GM12874 (cell line): ENCODE data around the gene PLXNA4.

Experiments used
- TF ChIP-seq, protein P1 (sequence below): IDR thresholded peaks from 2 replicates; pipeline ENCODE4 v1.5.1; 2011; ENCODE audit warnings: low read depth, mild to moderate bottlenecking, control low read depth, low read length, moderate library complexity; ENCODE audit not compliant: insufficient read depth

PLXNA4 gene

DNA sequence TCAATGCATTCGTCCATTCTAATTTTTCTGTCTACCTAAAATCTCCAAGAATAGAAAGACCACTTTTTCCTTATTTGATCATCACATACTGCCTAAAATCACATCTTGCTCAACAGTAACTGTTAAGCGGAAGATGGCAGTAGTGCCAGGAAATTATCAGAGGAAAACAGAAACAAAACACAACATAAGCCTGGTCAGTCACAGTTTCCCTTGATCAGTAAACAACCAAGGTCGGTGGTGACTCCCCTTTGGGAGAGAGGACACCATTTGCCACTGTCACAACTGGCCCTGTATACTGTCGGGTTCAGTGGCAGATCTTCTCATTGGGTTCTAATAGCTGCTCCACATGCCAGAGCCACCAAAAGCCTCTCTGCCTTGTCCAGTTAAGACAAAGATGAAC lies 106.6 kb downstream of the PLXNA4 start:
- TF ChIP-seq, protein P1, sequence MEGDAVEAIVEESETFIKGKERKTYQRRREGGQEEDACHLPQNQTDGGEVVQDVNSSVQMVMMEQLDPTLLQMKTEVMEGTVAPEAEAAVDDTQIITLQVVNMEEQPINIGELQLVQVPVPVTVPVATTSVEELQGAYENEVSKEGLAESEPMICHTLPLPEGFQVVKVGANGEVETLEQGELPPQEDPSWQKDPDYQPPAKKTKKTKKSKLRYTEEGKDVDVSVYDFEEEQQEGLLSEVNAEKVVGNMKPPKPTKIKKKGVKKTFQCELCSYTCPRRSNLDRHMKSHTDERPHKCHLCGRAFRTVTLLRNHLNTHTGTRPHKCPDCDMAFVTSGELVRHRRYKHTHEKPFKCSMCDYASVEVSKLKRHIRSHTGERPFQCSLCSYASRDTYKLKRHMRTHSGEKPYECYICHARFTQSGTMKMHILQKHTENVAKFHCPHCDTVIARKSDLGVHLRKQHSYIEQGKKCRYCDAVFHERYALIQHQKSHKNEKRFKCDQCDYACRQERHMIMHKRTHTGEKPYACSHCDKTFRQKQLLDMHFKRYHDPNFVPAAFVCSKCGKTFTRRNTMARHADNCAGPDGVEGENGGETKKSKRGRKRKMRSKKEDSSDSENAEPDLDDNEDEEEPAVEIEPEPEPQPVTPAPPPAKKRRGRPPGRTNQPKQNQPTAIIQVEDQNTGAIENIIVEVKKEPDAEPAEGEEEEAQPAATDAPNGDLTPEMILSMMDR, result no peak

DNA sequence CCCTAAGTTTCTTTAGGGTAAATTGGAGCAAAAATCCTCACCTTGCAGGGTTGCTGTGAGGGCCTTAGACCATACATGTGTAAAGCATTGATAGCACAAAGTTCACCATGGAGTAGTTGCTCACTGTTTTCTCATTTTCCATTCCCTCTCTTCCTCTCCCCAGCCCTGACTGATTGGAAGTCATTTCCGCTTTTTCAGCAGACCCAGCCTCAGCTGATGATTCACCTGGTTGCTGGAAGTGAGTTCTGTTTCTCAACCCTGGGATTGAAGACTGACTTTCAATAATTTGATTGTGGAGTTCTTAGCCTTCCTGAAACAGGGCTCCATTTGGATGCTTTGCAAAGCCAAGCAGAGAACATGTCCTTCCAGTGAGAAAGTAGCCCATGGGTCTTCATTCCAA lies 107.0 kb downstream of the PLXNA4 start:
- TF ChIP-seq, protein P1, result no peak

DNA sequence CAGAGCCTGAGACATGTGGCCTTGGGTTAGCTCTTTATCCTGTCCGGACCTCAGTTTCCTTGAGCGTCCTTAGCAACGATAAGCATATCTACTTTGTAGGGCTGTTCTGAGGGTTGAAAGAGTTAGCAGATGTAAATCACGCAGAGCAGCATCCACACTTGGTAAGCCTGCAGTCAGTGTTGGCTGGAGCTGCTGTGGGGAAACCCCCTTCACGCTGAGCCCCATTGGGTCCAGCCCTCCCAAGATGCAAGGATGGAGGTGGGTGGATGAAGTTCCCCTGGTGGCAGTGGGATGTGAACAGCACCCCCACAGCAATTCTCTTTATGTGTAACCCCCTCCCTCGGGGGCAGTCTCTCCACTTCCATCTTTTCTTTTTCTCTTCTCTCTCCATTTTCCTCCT lies 109.9 kb downstream of the PLXNA4 start:
- TF ChIP-seq, protein P1, result no peak

DNA sequence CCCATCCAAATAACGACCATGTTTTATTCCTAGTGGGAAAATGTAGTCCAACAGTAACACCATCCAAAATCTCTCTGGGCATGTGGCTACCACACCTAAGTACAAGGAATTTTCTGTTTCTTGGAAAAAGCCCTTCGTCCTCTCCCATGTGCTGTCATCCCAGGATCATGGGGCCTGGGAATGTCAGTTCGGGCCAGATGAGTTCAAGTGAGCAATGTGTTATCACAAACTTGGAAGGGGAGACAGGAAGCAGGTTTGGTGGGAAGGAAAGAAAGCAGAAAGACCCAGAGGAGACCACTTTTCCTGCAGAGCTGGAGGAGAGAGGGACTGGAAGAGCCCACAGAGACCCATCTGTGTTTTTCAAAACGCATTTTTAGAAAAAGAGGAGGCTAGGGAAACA lies 110.8 kb downstream of the PLXNA4 start:
- TF ChIP-seq, protein P1, result no peak

DNA sequence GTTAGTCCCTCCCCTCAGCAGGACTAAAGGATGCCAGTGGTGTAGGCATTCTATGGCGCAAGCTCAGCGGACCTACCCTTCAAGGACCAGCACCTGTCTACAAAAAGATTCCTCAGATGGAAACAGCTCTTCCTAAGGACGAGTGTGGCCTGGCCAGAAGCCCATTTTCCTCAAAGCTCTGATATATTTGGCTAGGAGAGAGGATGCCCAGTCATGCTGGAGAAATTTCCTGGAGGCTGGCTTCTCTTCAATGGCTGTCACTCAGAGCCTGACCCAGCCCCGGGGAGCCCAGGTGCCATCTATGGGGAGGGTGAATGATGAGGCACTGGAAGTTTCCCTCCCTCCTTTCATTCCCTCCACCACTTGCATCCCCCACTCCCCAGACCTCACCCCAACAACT lies 111.5 kb downstream of the PLXNA4 start:
- TF ChIP-seq, protein P1, result no peak

DNA sequence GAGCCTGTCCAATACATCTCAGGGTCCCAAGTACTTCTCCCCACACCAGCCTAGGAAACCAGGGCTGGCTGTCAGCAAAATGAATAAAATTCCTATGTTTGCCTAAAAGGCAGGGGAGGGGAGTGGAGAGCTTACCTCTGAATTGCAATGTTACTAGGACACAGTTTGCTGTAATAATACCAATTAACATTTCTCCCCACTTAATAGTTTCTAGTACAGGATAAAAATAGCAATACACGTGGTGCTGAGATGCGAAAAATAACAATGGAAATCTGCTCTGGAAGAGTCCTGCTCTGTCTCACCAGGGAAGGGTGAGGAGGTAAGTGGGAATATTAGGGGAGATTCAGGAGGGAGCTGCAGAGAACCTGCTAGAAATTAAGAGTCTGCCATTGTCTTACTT lies 112.3 kb downstream of the PLXNA4 start:
- TF ChIP-seq, protein P1, result no peak

DNA sequence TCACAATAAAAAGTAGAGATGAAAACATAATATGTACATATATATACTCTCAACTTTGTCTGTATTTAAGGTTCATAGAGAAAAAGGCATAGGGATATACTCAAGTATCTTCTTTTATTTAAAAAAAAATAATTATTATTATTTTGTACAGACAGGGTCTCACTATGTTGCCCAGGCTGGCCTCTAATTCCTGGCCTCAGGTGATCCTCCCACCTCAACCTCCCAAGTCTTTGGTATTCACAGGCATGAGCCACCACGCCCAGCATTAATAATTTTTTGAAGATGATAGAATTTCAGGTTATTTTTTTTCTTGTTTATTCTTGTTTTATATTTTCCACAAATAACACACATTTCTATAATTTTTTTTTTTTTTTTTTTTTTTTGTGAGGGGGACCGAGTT lies 113.8 kb downstream of the PLXNA4 start:
- TF ChIP-seq, protein P1, result no peak

DNA sequence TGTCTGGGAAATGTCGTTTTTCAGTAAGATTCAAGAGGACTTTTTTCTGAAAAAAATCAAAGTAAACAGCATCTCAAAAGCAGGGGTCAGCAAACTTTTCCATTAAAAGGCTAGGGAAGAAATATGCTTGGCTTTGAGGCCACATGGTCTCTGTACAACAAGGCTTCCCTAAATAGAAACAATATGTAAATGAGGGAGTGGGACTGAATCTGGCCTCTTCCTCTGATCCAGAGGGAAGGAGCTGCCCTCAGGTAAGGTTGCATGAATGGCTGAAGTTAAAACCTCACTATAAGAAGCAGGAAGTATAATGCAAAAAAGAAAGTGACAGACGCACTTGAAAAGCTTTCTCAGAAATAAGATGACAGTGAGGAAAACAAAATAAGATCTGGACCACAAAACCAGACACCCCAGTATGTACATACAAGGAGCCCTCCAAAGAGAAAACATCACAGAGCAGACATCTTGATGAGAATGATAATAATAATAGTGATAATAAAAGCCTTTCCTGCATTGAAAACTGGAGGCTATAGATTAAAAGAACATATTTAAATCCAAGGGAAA lies 115.2 kb downstream of the PLXNA4 start:
- TF ChIP-seq, protein P1, result no peak
